ENCODE results near the gene TEX47. TPM values are rescaled to one million over a fixed set of nuclear protein-coding genes. Genes with fewer than 3 reads are reported as not detected.

Gene TEX47
- total RNA-seq, 1 donor from 2014 or later, result not detected

GRCh38 chr7:88791891-88792290, 3.6 kb downstream of the TEX47 start:
- no peak overlapping the region for H3K27ac ChIP-seq
- no peak overlapping the region for H3K4me3 ChIP-seq
- H3K27ac Mint-ChIP-seq, result no peak overlapping the region
- no peak overlapping the region for H3K9ac ChIP-seq
- H3K27me3 Mint-ChIP-seq (ENCODE audit: insufficient read depth, low read depth), result peaks cover 2% of the 10 kb centered on the region
- H3K9me3 ChIP-seq (ENCODE audit: low read depth), result no peaks in the 10 kb centered on the region
- H3K4me3 Mint-ChIP-seq, result no peak overlapping the region
- DNase-seq (ENCODE audit: low spot score), result no peak
- H3K4me1 ChIP-seq, result no peaks in the 10 kb centered on the region
- H3F3A ChIP-seq (ENCODE audit: low read depth), result no peaks in the 10 kb centered on the region
- no peak overlapping the region for H3K4me2 ChIP-seq
- H3K9me3 Mint-ChIP-seq, result no peaks in the 10 kb centered on the region
- no peak for TF ChIP-seq EZH2phosphoT487 (IDR thresholded peaks at IDR 0.05)
- no peak for TF ChIP-seq EZH2 (IDR thresholded peaks at IDR 0.05)
- TF ChIP-seq CTCF (IDR thresholded peaks at IDR 0.05), result no peak
- no peaks in the 10 kb centered on the region for H3K36me3 Mint-ChIP-seq
- no peak overlapping the region for H2AFZ ChIP-seq (replicated peaks)
- no peaks in the 10 kb centered on the region for H3K27me3 ChIP-seq
- H3K79me2 ChIP-seq (ENCODE audit: low read depth), result no peaks in the 10 kb centered on the region
- H3K36me3 ChIP-seq, result no peaks in the 10 kb centered on the region
- no peaks in the 10 kb centered on the region for H4K20me1 ChIP-seq (ENCODE audit: low read depth)
- H3K4me1 Mint-ChIP-seq, result no peaks in the 10 kb centered on the region

- H3F3A ChIP-seq (ENCODE audit: low read depth), result no peaks in the 10 kb centered on the region
- TF ChIP-seq EZH2 (IDR thresholded peaks at IDR 0.05) (no peak), CTCF (IDR thresholded peaks at IDR 0.05) (peak; percentile 70)
- H3K9me3 ChIP-seq (ENCODE audit: low read depth), result no peaks in the 10 kb centered on the region
- no peaks in the 10 kb centered on the region for H3K36me3 ChIP-seq
- Mint-ChIP-seq H3K4me3 (no peak overlapping the region), H3K9me3 (no peaks in the 10 kb centered on the region), H3K27me3 (ENCODE audit: insufficient read depth, low read depth) (peaks cover 2% of the 10 kb centered on the region), H3K4me1 (no peaks in the 10 kb centered on the region), H3K36me3 (no peaks in the 10 kb centered on the region), H3K27ac (no peak overlapping the region)
- H2AFZ ChIP-seq (replicated peaks), result no peak overlapping the region
- no peaks in the 10 kb centered on the region for H3K79me2 ChIP-seq (ENCODE audit: low read depth)
- no peak overlapping the region for H3K4me2 ChIP-seq
- H3K9ac ChIP-seq, result no peak overlapping the region
- peak; percentile 31 for DNase-seq (ENCODE audit: low spot score)
- H3K27me3 ChIP-seq, result no peaks in the 10 kb centered on the region
- no peak overlapping the region for H3K4me3 ChIP-seq
- H3K27ac ChIP-seq, result no peak overlapping the region
- H4K20me1 ChIP-seq (ENCODE audit: low read depth), result no peaks in the 10 kb centered on the region
- H3K4me1 ChIP-seq, result no peaks in the 10 kb centered on the region
These were observed 6.0 kb downstream of the TEX47 start for GRCh38 chr7:88789480-88790064.

GRCh38 chr7:88787777-88788176, 7.8 kb downstream of the TEX47 start:
- Mint-ChIP-seq H3K4me3 (no peak overlapping the region), H3K9me3 (no peaks in the 10 kb centered on the region), H3K4me1 (no peaks in the 10 kb centered on the region), H3K27me3 (ENCODE audit: insufficient read depth, low read depth) (peaks cover 2% of the 10 kb centered on the region), H3K36me3 (no peaks in the 10 kb centered on the region), H3K27ac (no peak overlapping the region)
- Histone ChIP-seq H2AFZ (replicated peaks) (no peak overlapping the region), H3K9ac (no peak overlapping the region), H3K4me2 (no peak overlapping the region), H3K79me2 (ENCODE audit: low read depth) (no peaks in the 10 kb centered on the region), H3F3A (ENCODE audit: low read depth) (no peaks in the 10 kb centered on the region), H3K27me3 (no peaks in the 10 kb centered on the region), H3K4me3 (no peak overlapping the region), H3K36me3 (no peaks in the 10 kb centered on the region), H4K20me1 (ENCODE audit: low read depth) (no peaks in the 10 kb centered on the region), H3K27ac (no peak overlapping the region), H3K4me1 (no peaks in the 10 kb centered on the region), H3K9me3 (ENCODE audit: low read depth) (no peaks in the 10 kb centered on the region)
- no peak for DNase-seq (ENCODE audit: low spot score)
- TF ChIP-seq EZH2phosphoT487 (IDR thresholded peaks at IDR 0.05) (no peak), EZH2 (IDR thresholded peaks at IDR 0.05) (no peak), CTCF (IDR thresholded peaks at IDR 0.05) (no peak)

Measured in neural progenitor cell (in vitro differentiated cells).